Thyroid gland (tissue), 4 donors: Measurements from ENCODE around the gene ITM2B. TPM values are rescaled to one million over a fixed set of nuclear protein-coding genes. Genes with fewer than 3 reads are reported as not detected.

Source experiments
- DNase-seq, 2 donors: peaks; one replicate each; pipeline ENCODE4 v3.0.0-alpha.2; 2019
- H3K27ac ChIP-seq, 3 donors: fragments of 200-600 bp; sonication (generic); 1 replicate in 2 of 3; 2 replicates in 1 of 3; pipeline ENCODE4 v1.5.1; 2016 to 2019; ENCODE audit warnings: mild to moderate bottlenecking in 1 of 3, moderate library complexity in 1 of 3
- H3K27me3 ChIP-seq: fragments of 200-600 bp; sonication (generic); one replicate; pipeline ENCODE4 v1.5.1; 2019
- H3K36me3 ChIP-seq, 2 donors: fragments of 200-600 bp; sonication (generic); one replicate each; pipeline ENCODE4 v1.5.1; 2016 to 2019
- H3K4me1 ChIP-seq, 2 donors: fragments of 200-600 bp; sonication (generic); one replicate each; pipeline ENCODE4 v1.5.1; 2017 to 2019
- H3K4me3 ChIP-seq, 3 donors: fragments of 200-600 bp; sonication (generic); replicated peaks in 1 of 3; 1 replicate in 2 of 3; 2 replicates in 1 of 3; pipeline ENCODE4 v1.5.1; 2016; ENCODE audit warnings: mild to moderate bottlenecking in 1 of 3
- H3K9me3 ChIP-seq: fragments of 200-600 bp; sonication (generic); one replicate; pipeline ENCODE4 v1.5.1; 2017
- CTCF ChIP-seq, 6 experiments: fragments of 200-600 bp in 3 of 6; fragments of 450-650 bp in 3 of 6; sonication (generic) in 3 of 6; IDR thresholded peaks; one replicate each; pipeline ENCODE4 v1.5.1; 2016 to 2019; ENCODE audit warnings: antibody characterized with exemption in 6 of 6, mild to moderate bottlenecking in 2 of 6, inconsistent platforms in 1 of 6, moderate library complexity in 1 of 6
- POLR2A ChIP-seq, 2 donors: fragments of 450-650 bp; IDR thresholded peaks; one replicate each; pipeline ENCODE4 v1.6.1; 2017; ENCODE audit warnings: antibody characterized with exemption in 2 of 2, mild to moderate bottlenecking in 2 of 2, moderate library complexity in 1 of 2
- WGBS, 2 donors: methylation state at CpG; one replicate each; pipeline ENCODE4 v1.1.5; 2017; 5-methylcytosine and 5-hydroxymethylcytosine counted together
- intact Hi-C: fragments of 100-400 bp; cut with DNase I; formaldehyde crosslinking; loops from one replicate; pipeline ENCODE4 v1.15.1; 2023
- total RNA-seq, 4 donors: library from RNA; depleted of rRNA; stranded (reverse); fragments of >200 nt; gene quantifications; one replicate each; pipeline ENCODE4 v1.2.3, GENCODE V29; 2016

The ITM2B gene
- total RNA-seq, 4 donors from 2014 or later = 550 to 716 (median 624) TPM

GRCh38 chr13:48266150-48266549 lies 33.1 kb downstream of the ITM2B start:
- TF ChIP-seq CTCF (IDR thresholded peaks at IDR 0.05) (no peak), POLR2A (IDR thresholded peaks at IDR 0.05) (no peak)
- Histone ChIP-seq H3K36me3 (peaks cover 11 to 23% of the 10 kb centered on the region in 2 donors), H3K4me3 (no peak overlapping the region), H3K9me3 (no peaks in the 10 kb centered on the region), H3K27me3 (no peaks in the 10 kb centered on the region), H3K27ac (no peak overlapping the region), H3K4me1 (no peaks in the 10 kb centered on the region)
- no peak for DNase-seq
- intact Hi-C loops = no loop called here

GRCh38 chr13:48266701-48267639 lies 34.0 kb downstream of the ITM2B start:
- DNase-seq = no peak
- peaks cover 7 to 16% of the 10 kb centered on the region in 2 donors for H3K36me3 ChIP-seq
- no peaks in the 10 kb centered on the region for H3K9me3 ChIP-seq
- intact Hi-C loops = no loop called here
- no peak overlapping the region for H3K4me3 ChIP-seq
- no peaks in the 10 kb centered on the region for H3K4me1 ChIP-seq
- WGBS, 2 donors = 86 to 94% methylated on average over 2 of the region's 2 CpGs
- no peak overlapping the region for H3K27ac ChIP-seq
- TF ChIP-seq CTCF (IDR thresholded peaks at IDR 0.05) (no peak), POLR2A (IDR thresholded peaks at IDR 0.05) (no peak)
- no peaks in the 10 kb centered on the region for H3K27me3 ChIP-seq

DNA sequence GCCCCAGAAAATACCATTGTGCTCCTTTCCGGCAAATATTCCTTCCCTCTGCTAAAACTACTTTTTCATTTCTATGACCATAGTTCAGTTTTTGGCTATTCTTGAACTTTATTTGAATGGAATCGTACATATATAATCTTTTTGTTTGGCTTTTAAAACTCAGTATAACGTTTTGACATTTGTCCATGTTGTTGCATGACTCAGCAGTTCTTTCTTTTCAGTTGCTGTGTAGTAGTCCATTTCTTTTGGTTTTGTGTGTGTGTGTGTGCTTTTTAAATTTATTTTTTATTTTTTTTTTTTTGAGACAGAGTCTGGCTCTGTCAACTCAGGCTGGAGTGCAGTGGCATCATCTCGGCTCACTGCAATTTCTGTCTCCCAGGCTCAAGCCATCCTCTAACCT lies 35.0 kb downstream of the ITM2B start:
- no peak for TF ChIP-seq CTCF (IDR thresholded peaks at IDR 0.05)
- no peak for TF ChIP-seq POLR2A (IDR thresholded peaks at IDR 0.05)
- intact Hi-C loops = no loop called here
- no peaks in the 10 kb centered on the region for H3K4me1 ChIP-seq
- no peak overlapping the region for H3K27ac ChIP-seq
- H3K36me3 ChIP-seq = peaks cover 7 to 10% of the 10 kb centered on the region in 2 donors
- no peak for DNase-seq
- no peaks in the 10 kb centered on the region for H3K9me3 ChIP-seq
- no peak overlapping the region for H3K4me3 ChIP-seq
- 94 to 97% methylated on average over 4 of the region's 4 CpGs for WGBS, 2 donors
- H3K27me3 ChIP-seq = no peaks in the 10 kb centered on the region

DNA sequence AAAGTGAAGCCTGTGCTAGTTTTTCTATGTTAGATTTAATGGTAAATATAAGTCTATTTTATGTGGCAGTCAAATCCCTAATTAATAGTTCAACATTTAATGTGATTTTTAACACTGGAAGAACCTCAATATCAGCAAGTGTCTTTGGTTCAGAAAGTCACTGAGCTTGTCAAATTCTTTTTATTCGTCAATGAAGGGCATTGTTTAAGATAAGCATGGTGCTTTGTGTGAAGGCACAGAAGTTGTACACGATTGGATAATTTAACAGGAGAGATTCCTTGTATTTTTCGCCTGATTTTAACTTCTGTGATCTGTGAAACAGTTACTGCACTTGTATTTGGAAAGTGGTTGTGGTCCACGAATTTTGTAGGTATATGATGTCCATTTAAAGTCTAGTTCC lies 40.3 kb downstream of the ITM2B start:
- H3K9me3 ChIP-seq = no peaks in the 10 kb centered on the region
- intact Hi-C loops = no loop called here
- peaks cover 0 to 5% of the 10 kb centered on the region in 2 donors for H3K36me3 ChIP-seq
- no peak overlapping the region for H3K27ac ChIP-seq
- WGBS, 2 donors = 91 to 92% methylated on average over 4 of the region's 4 CpGs
- TF ChIP-seq POLR2A (IDR thresholded peaks at IDR 0.05) = no peak
- no peak for DNase-seq
- H3K27me3 ChIP-seq = no peaks in the 10 kb centered on the region
- no peaks in the 10 kb centered on the region for H3K4me1 ChIP-seq
- H3K4me3 ChIP-seq = no peak overlapping the region

- Histone ChIP-seq H3K4me3 (no peak overlapping the region), H3K4me1 (no peaks in the 10 kb centered on the region), H3K36me3 (no peaks in the 10 kb centered on the region), H3K27me3 (no peaks in the 10 kb centered on the region), H3K9me3 (no peaks in the 10 kb centered on the region), H3K27ac (no peak overlapping the region)
- WGBS, 2 donors = 84 to 97% methylated on average over 4 of the region's 4 CpGs
- DNase-seq = no peak
- TF ChIP-seq CTCF (IDR thresholded peaks at IDR 0.05) (no peak), POLR2A (IDR thresholded peaks at IDR 0.05) (no peak)
- intact Hi-C loops = no loop called here
Measured at GRCh38 chr13:48275507-48275906, 42.5 kb downstream of the ITM2B start.
